GM12878 (cell line): Measurements from ENCODE around the gene RWDD4. TPM values are rescaled to one million over a fixed set of nuclear protein-coding genes. Genes with fewer than 3 reads are reported as not detected.
A peak's percentile ranks its signal among the peaks of the same experiment; 100 is the strongest.

Source experiments
- CUX1 ChIP-seq: IDR thresholded peaks from 2 replicates; pipeline ENCODE4 v1.6.1; 2012; ENCODE audit warnings: improper control_type of control experiment, low read depth, low read length; ENCODE audit not compliant: insufficient replicate concordance
- E4F1 ChIP-seq: fragments of 450-650 bp; IDR thresholded peaks from 2 replicates; pipeline ENCODE4 v1.6.1; 2018; ENCODE audit warnings: borderline replicate concordance, mild to moderate bottlenecking; ENCODE audit not compliant: partially characterized antibody
- EP300 ChIP-seq, 2 experiments: fragments of 150-350 bp in 1 of 2; IDR thresholded peaks; 2 replicates each; pipeline ENCODE4 v1.6.1; 2011 to 2012; ENCODE audit warnings: low read depth in 2 of 2, low read length in 2 of 2, borderline replicate concordance in 1 of 2, improper control_type of control experiment in 1 of 2, inconsistent platforms in 1 of 2; ENCODE audit not compliant: control insufficient read depth in 1 of 2
- EZH2 ChIP-seq: IDR thresholded peaks from 2 replicates; pipeline ENCODE4 v1.6.1; 2012; ENCODE audit warnings: low read depth, mild to moderate bottlenecking, control low read depth, inconsistent platforms, low read length, borderline replicate concordance; ENCODE audit not compliant: control insufficient read depth
- HCFC1 ChIP-seq: fragments of 150-350 bp; IDR thresholded peaks from 2 replicates; pipeline ENCODE4 v1.6.1; 2014; ENCODE audit warnings: low read length
- KDM1A ChIP-seq: fragments of 200-600 bp; sonication (generic); IDR thresholded peaks from 2 replicates; pipeline ENCODE4 v1.6.1; 2016; ENCODE audit warnings: borderline replicate concordance
- RFX5 ChIP-seq: IDR thresholded peaks from 2 replicates; pipeline ENCODE4 v1.6.1; 2011; ENCODE audit warnings: low read depth, low read length, improper control_type of control experiment
- SPI1 ChIP-seq: IDR thresholded peaks from 2 replicates; pipeline ENCODE4 v1.6.1; 2011; ENCODE audit warnings: low read depth, mild to moderate bottlenecking, low read length, moderate library complexity, borderline replicate concordance; ENCODE audit not compliant: insufficient read depth
- SUZ12 ChIP-seq: fragments of 200-600 bp; sonication (generic); IDR thresholded peaks from one replicate; pipeline ENCODE4 v1.6.1; 2018; ENCODE audit warnings: antibody characterized with exemption, mild to moderate bottlenecking; ENCODE audit not compliant: unreplicated experiment
- TBL1XR1 ChIP-seq: IDR thresholded peaks from 2 replicates; pipeline ENCODE4 v1.6.1; 2012; ENCODE audit warnings: low read depth, low read length, improper control_type of control experiment
- ZNF24 ChIP-seq: fragments of 450-650 bp; IDR thresholded peaks from 2 replicates; pipeline ENCODE4 v1.6.1; 2017; ENCODE audit warnings: antibody characterized with exemption, mild to moderate bottlenecking
- ZNF622 ChIP-seq: fragments of 450-650 bp; IDR thresholded peaks from 2 replicates; pipeline ENCODE4 v1.6.1; 2017; ENCODE audit warnings: mild to moderate bottlenecking, inconsistent platforms
- polyA plus RNA-seq, 11 experiments: library from polyadenylated mRNA; depleted of rRNA in 4 of 11; unstranded in 6 of 11; stranded (reverse) in 5 of 11; fragments of >200 nt; fragmentation: Nextera tagmentation in 4 of 11; fragmentation: Illumina TruSeq in 1 of 11; extraction: Ambion mirVana in 4 of 11; extraction: Trizol in 1 of 11; gene quantifications; 1 replicate in 1 of 11; 2 replicates in 10 of 11; pipeline versions ENCODE4 v1.2.1 to v1.2.3, GENCODE V29; 2011 to 2016; ENCODE audit warnings: inconsistent platforms in 2 of 11, missing spikeins in 2 of 11, low read depth in 1 of 11
- total RNA-seq, 4 experiments: library from RNA; depleted of rRNA in 3 of 4; stranded (reverse); fragments of >200 nt in 3 of 4; fragmentation: Illumina TruSeq in 1 of 4; extraction: Trizol in 1 of 4; gene quantifications; 2 replicates each; pipeline versions ENCODE4 v1.2.1 to v1.2.3, GENCODE V29; 2013 to 2021
- TF ChIP-seq, protein P1 (sequence below): IDR thresholded peaks from 2 replicates; pipeline ENCODE4 v1.6.1; 2012; ENCODE audit warnings: low read depth, low read length, improper control_type of control experiment
- TF ChIP-seq, protein P2 (sequence below): IDR thresholded peaks from 2 replicates; pipeline ENCODE4 v1.6.1; 2011; ENCODE audit warnings: borderline replicate concordance, low read depth, mild to moderate bottlenecking, moderate library complexity, low read length; ENCODE audit not compliant: insufficient read depth, poor library complexity, severe bottlenecking
- TF ChIP-seq, protein P3 (sequence below): fragments of 450-650 bp; IDR thresholded peaks from 2 replicates; pipeline ENCODE4 v1.6.1; 2017; ENCODE audit warnings: mild to moderate bottlenecking

Gene RWDD4
- total and polyA plus RNA-seq, 10 of the 15 experiments (the other 5 are each of a cell fraction or from before 2014, with no cell fraction given), result 11.2 to 37.8 (median 19.9) TPM

GRCh38 chr4:183659029-183659871, at the start of gene RWDD4, which contains the start of gene TRAPPC11 (continued):
- TF ChIP-seq, protein P1, sequence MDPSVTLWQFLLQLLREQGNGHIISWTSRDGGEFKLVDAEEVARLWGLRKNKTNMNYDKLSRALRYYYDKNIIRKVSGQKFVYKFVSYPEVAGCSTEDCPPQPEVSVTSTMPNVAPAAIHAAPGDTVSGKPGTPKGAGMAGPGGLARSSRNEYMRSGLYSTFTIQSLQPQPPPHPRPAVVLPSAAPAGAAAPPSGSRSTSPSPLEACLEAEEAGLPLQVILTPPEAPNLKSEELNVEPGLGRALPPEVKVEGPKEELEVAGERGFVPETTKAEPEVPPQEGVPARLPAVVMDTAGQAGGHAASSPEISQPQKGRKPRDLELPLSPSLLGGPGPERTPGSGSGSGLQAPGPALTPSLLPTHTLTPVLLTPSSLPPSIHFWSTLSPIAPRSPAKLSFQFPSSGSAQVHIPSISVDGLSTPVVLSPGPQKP, result peak; percentile 29; the same call in 1 of the 2 replicates
- TF ChIP-seq HCFC1 (peak; percentile 30; the same call in 1 of the 2 replicates), ZNF622 (no peak), CUX1 (no peak), EP300 (IDR thresholded peaks at IDR 0.05; ENCODE audit: borderline replicate concordance in 1 of 2, control insufficient read depth in 1 of 2, low read depth in 2 of 2, low read length in 2 of 2) (no peak), RFX5 (no peak), EZH2 (no peak), SUZ12 (no peak), TBL1XR1 (0 out of 2 replicates have a peak, but pooled peaks have one; percentile 12), SPI1 (peak; percentile 3; the same call in 1 of the 2 replicates), E4F1 (peak; percentile 69), KDM1A (no peak), ZNF24 (no peak; the same call in 1 of the 2 replicates)
- TF ChIP-seq, protein P2, sequence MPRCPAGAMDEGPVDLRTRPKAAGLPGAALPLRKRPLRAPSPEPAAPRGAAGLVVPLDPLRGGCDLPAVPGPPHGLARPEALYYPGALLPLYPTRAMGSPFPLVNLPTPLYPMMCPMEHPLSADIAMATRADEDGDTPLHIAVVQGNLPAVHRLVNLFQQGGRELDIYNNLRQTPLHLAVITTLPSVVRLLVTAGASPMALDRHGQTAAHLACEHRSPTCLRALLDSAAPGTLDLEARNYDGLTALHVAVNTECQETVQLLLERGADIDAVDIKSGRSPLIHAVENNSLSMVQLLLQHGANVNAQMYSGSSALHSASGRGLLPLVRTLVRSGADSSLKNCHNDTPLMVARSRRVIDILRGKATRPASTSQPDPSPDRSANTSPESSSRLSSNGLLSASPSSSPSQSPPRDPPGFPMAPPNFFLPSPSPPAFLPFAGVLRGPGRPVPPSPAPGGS, result no peak
- TF ChIP-seq, protein P3, sequence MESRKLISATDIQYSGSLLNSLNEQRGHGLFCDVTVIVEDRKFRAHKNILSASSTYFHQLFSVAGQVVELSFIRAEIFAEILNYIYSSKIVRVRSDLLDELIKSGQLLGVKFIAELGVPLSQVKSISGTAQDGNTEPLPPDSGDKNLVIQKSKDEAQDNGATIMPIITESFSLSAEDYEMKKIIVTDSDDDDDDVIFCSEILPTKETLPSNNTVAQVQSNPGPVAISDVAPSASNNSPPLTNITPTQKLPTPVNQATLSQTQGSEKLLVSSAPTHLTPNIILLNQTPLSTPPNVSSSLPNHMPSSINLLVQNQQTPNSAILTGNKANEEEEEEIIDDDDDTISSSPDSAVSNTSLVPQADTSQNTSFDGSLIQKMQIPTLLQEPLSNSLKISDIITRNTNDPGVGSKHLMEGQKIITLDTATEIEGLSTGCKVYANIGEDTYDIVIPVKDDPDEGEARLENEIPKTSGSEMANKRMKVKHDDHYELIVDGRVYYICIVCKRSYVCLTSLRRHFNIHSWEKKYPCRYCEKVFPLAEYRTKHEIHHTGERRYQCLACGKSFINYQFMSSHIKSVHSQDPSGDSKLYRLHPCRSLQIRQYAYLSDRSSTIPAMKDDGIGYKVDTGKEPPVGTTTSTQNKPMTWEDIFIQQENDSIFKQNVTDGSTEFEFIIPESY, result no peak
